HG03045 (cell line): ENCODE measurements around the gene SOX10.

ENCODE experiments used
- ATAC-seq: cut with Tn5 transposase; IDR thresholded peaks from one replicate; pipeline ENCODE4 v1.9.1; 2021; ENCODE audit warnings: mild to moderate bottlenecking, moderate library complexity; ENCODE audit not compliant: unreplicated experiment

The SOX10 gene

DNA sequence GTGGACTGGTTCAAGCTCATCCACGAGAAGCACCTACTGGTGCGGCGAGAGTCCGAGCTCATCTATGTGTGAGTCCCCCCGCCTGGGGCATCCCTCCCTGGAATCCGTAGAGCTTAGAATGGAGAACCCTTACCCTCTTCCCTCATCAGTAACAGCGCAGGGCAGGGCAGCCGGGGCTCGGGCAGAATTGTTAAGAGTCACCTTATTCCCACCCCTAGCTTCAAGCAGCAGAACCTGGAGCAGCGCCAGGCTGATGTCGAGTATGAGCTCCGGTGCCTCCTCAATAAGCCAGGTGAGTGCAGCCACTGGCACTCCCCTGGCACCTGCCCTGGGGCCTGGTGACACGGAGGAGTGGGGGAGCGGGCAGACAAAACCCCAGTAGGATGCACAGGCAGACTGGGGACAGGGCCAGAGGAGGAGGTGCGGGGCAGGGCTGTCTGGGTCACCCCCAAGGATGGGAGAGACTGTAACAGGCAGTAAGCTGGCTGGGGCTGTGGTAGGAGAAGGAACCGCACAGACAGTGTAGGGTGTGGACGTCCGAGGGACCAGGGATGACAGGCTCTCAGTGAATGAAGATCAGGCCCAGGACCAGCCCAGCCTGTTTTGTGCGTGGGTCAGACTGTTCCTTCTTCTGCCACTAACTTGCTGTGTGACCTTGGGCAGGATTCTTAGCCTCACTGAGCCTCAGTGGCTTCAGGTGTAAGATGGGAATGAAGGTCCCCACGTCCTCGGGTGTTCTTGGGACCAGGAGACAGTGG, 51.4 kb downstream of the SOX10 start:
- ATAC-seq, result no peak

DNA sequence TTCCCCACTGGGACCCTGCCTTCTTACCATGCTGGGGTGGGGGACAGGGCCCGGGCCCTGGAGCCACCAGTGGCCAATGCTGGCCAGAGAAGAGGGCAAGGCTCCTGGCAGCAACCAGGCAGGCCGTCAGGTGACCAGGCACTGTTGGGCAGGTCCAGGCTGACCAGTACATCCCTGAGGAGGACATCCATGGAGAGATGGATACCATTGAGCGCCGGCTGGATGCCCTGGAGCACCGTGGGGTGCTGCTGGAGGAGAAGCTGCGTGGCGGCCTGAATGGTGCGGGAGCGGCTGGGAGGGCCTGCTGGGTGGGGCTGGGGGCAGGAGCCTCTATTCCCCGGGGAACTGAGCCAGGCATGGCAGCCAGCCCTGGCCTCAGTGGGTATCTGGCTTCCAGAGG, 52.0 kb downstream of the SOX10 start:
- no peak for ATAC-seq

DNA sequence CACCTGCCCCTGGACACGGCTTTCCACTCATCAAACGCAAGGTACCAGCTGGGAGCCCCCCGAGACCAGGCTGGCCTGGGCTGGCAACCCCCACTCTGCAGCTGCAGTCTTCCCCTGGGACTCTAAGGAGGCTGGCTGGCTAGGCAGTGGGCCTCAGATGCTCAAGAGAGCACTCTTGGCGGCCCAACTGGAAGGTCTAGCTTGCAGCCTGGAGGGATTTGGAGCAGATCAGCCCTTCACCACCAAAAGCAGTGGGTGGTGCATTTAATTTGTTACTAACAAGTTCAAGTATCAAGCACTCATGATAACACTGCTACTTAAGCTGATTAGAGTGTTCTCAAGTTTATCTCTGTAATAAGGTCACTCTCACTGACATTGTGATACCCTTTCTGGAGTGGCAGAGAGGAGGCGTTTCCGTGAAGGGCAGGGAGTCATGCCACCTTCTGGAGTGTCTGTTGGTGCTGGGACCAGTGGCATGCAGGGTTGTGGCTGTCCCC, 52.4 kb downstream of the SOX10 start:
- ATAC-seq, result no peak

DNA sequence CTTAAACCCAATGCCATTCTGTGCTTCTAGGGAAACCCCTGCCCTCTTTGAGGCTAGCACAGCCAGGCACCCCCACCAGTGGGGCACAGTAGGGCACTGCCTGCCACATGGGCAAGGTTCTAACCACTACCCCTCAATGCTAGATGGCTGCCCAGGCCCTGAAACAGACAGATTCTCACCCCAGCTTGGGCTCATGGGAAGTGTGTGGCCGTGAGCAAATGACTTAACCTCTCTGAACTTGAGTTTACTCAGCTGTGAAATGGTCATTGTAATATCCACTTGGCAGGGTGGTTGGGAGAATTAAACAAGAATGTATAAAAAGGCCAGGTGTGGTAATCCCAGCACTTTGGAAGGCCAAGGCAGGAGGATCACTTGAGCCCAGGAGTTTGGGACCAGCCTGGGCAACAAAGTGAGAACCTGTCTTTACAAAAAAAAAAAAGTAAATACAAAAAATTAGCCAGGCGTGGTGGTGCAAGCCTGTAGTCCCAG, 53.4 kb downstream of the SOX10 start:
- ATAC-seq, result no peak

DNA sequence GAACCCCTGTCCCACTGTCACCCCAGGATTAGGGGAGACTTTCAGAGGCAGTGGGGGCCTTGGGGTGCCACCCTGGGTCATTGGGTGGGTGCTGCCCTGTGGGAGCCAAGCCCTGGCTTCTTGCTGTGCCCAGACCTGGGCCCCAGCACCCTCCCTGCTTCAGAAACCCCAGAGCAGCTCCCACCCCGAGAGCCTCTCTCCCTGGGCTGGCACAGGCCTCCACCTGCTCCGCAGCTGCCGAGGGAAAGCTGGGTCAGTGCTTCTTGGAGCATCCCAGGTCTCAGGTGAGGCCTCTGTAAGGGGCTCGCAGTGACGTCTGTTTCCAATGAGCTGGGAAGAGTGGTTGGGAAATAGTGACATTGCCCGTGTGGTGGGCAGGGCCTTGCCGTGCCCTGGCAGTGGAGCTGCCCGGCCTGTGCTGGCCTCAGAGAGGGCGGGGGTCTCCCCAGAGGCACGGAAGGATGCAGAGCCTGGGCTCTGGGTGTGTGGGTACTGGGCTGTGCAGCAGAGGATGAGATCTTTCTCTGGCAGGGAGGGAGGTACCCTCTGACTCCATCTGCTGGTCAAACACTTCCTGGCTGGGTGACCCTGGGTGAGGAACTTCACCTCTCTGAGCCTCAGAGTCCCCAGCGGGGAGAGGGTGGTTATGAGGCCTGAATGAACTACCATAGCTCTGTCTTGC, 53.9 kb downstream of the SOX10 start:
- ATAC-seq, result no peak

DNA sequence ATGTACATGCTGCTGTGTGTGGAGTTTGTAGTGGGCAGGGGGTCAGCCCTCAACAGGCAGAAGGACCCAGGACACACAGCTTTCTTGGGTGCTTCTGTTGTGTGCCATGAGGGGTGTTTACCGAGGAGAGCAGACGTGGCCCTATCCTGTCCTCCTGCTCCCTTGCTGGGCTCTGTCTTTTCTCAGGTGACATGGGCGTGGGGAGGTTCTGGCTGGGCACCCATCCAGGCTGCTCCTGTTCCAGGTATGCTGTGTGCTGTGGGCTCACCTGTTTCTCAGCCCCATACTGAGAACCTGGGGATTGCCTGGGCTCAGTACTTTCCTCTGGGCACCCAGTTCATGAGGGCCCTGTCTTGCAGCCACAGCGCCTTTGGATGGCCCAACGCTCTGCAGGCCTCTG, 55.0 kb downstream of the SOX10 start:
- no peak for ATAC-seq

DNA sequence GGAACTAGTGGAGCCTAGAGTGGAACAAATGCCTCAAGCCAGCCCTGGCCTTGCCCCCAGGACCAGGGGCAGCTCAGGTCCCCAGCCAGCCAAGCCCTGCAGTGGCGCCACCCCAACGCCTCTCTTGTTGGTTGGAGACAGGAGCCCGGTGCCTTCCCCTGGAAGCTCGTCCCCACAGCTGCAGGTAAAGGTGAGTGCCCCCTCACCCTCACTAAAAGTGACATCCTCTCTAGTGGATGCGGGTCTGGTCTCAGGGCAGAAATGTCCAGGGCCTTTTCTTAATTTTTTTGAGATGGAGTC, 56.8 kb downstream of the SOX10 start:
- no peak for ATAC-seq

DNA sequence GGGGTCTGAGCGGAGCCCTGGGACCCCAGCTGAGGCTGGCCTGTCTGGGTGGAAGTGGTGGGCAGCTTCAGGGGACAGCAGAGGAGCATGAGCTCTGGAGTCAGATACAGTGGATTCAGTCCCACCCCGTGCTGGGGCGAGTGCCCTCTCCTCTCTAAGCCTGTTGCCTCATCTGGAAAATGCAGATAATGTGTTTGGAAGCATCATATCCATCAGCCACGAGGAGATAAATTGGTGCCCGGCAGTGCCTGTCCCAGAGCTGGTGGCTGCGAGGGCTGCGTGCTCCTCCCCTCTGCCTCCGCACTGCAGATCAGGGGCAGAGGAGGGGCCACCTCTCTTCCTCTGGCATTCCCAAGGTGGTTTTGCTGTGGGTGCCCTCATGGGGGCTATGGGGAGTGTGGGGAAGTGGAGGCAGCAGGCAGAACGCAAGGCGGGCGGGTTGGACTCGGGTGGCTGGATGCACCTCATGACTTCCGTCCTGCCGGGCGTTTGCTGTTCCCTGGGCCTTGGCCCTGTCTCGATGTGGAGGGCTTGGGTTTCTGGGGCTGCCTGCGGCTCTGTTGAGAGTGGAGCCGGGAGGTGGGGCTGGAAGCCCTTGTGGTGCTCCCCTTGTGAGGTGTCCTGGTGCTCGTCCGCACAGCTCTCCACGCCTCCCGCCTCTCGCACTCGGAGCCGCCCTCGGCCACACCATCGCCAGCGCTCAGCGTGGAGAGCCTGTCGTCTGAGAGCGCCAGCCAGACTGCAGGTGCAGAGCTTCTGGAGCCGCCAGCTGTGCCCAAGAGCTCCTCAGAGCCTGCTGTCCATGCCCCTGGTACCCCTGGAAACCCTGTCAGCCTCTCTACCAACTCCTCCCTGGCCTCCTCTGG, 57.4 kb downstream of the SOX10 start:
- ATAC-seq, result no peak

DNA sequence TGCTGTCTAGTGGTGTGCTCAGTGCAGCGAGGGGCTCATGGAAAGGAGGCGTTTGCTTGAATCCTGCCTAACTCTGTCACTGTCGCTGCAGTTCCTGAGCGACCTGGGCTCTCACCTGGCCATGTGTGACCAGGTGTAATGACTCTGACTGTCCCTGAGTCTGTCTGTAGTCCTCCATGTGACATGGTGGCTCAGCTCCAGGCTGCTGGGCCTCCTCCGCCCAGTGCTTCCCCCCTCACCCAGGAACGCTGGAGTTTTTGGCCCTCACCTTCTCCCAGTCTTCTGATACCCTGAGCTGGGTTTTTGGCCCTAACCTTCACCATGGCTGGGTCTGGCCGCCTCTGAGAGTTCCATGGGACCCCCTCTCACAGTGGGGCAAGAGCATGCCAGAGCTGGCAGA, 58.0 kb downstream of the SOX10 start:
- ATAC-seq, result no peak

DNA sequence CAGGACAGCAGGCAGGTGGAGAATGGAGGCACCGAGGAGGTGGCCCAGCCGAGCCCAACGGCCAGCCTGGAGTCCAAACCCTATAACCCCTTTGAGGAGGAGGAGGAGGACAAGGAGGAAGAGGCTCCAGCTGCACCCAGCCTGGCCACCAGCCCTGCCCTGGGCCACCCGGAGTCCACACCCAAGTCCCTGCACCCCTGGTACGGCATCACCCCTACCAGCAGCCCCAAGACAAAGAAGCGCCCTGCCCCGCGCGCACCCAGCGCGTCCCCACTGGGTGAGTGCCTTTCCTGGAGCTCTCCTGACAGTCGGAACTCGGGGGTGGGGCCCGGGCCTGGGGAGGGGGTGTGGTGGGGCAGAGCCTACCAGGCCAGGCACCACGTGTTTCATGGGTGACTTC, 58.6 kb downstream of the SOX10 start:
- ATAC-seq, result no peak

DNA sequence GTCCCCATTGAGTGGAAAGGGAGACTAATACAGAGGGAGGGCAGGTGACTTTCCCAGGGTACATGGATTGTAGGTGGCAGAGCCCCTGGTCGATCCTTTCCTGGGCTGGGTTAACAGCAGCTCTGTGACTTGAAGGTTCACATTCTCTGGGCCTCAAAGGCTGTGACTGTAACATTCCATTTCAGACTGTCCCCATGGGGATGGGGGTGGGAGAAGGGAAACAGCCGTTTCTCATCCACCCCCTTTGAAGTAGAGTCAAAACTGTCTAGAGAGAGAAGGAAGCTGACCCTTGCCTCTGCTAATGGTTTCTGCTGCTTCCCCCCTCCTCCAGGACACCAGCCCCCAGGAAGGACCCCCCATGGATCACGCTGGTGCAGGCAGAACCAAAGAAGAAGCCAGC, 59.0 kb downstream of the SOX10 start:
- ATAC-seq, result no peak

DNA sequence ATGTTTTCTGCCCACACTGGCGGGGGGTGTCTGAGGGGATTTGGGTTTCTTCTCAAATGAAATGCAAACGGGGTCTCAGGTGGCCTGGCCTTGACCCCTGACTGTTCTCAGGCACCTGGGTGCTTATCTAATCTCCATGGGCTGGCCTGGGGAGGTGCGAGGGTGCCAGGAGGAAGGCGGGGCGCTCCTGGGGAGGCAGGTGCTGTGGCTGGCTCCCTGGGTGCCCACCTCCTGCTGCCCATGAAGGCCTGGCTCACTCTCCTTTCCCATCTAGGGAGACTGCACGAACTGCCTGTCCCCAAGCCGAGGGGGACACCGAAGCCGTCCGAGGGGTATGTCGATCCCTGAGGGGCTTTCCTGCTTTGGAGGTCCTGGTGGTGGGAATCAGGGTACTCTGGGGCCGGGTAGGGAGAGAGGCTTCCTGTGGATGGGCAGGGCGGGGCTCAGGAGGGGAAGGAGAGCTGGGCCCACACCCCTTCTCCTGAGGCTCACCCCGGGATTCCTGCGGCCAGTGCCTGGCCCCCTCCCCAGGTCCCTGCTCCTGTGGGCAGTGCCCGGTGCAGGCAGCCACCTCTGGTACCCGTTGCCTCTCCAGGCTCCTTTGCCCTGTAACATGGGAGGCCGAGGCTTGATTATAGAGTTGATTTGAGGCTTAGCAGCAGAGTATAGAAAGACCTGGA, 59.8 kb downstream of the SOX10 start:
- ATAC-seq, result no peak

DNA sequence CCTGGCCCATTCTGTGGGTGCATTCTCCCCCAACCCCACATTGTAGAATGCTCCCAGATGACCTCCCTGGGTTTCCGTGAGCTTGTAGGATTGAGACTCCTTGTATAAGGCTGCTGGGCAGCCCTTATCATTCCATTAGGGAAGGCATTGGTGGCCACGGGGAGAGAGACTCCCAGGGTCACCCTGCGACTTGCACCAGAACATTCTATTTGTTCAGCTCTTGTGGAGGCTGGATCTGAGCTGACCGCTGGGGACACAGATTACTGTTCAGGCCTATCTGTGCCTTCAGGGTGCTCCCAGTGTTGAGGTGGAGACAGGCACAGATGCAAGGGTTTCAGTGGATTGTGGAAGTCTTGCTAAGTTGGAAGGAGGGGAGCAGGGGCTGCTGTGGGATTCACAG, 60.4 kb downstream of the SOX10 start:
- ATAC-seq, result no peak
